OCI-LY7 (cell line): Measurements from ENCODE around the gene RXRA.

Experiments
- CTCF ChIP-seq: fragments of 200-600 bp; sonication (generic); conservative IDR thresholded peaks from 2 replicates; pipeline ENCODE4 v1.5.1; 2014; ENCODE audit warnings: mild to moderate bottlenecking, antibody characterized with exemption, low read length, moderate library complexity, mixed read lengths
- EZH2phosphoT487 ChIP-seq: fragments of 200-600 bp; sonication (generic); IDR thresholded peaks from 2 replicates; pipeline ENCODE4 v1.6.1; 2018; ENCODE audit warnings: low read depth, borderline replicate concordance, mild to moderate bottlenecking, mixed run types, antibody characterized with exemption, low read length, moderate library complexity, mixed read lengths

DNA sequence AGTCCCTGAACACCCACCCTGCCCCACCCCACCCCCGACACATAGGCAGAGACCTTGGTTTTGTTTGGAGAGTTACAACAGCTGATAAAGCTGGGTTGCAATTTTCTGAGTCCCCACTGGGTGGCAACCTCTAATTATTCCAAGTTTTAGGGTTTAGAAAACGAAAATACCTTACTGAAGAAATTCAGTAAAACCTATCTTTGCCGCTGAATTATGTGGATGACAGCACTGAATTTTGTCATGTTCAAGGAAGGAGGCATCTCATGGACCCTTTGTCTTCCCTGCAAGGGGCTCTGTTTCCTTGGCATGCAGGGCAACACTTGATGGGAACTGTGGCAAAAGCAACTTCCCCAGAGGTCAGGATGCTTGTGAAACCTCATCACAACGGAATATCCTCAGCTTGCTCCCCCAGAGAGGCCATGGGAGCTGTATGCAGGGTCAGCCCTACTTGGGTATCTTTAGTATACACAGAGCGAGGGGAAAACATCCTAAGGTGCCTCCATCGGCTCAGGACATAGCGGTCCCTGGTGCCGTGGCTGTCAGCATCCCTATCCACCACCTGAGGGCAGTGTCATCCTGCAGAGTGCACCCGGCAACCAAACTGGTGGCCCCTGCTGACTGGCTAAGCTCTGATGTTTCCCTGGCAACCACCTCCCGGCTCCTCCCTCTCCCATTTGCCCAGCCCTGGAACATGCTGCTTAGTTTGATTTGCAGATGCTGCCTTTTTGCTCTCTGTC lies 123.1 kb downstream of the RXRA start:
- TF ChIP-seq EZH2phosphoT487 (no peak), CTCF (peak; percentile 73)
